ENCODE results near the gene RHBDL3.

The RHBDL3 gene

GRCh38 chr17:32267690-32268205 is 2.1 kb downstream of the RHBDL3 start:
- no peak for DNase-seq

DNA sequence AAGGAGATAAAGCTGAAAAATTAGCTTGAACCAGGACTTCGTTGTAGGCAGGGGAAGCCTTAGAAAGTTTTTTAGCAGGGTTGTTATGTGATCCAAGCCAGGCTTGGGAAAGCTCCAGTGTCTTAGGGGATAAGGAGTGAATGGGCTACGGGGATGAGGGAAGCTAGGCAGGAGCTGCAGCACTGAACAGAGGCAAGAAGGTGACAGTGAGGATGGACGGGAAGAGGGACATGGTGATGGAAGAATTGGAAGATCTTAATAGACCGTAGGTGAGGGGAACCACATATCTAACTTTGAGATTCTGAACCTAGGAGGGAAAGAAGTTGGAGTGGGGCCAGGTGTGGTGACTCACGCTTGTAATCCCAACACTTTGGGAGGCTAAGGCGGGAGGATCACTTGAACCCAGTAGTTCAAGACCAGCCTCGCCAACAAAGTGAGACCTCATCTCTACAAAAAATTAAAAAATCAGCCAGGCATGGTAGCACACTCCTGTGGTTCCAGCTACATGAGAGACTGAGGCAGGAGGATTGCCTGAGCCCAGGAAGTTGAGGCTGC is 3.2 kb downstream of the RHBDL3 start:
- no peak for DNase-seq

DNA sequence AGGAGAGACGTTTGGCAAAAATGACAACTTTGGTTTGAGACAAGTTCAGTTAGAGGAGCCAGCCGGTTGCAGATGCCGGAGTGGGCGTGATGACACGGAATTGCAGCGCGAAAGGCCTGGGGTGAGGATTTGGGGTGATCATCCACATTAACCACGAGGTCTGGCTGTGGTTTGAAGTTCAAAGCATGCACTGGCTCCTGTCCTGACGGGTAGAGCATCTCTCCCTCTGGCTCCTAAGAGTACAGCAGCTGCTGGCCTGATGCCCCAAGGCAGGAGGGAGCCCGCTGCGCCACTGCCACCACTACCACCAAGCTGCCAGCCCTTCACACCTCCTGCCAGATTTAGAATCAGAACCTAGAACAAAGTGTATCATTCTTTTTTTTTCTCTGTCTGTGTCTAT is 3.7 kb downstream of the RHBDL3 start:
- DNase-seq, result no peak

DNA sequence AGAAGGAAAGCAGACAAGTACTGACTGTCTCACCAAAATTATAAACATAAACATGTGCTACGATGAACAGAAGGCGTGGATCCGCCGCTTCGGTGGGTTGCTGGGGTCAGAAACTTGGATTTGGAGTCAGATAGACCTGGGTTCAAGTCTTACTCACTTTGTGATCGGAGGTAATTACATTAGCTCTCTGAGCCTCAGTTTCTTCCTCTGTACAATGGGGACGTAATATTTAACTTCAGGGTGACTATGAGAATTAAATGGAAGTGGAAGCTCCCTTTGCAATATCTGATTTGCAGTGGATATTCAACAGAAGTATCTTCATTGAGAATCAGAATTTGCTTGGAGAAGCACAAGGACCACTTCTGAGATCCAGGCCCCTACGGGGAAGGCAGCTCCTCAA is 6.2 kb downstream of the RHBDL3 start:
- no peak for DNase-seq

DNA sequence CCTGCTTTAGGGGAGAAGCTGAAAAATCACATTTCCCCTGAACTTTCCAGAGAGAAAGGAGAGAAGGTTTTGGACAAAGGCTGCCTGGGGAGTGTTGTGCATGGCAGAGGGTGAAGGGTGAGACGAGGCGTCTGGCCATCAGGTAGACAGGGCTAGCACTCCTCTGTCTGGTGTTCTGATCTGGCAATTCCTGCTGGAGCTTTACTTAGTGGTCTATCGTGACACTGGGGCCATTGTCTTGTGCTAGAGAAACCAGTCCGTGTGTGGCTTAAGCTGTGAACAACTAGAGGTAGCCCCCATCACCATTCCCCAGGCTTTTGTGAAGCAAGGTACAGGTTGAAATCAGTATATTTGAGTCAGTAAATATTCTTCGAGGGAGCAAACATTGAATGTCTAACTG is 8.5 kb downstream of the RHBDL3 start:
- no peak for DNase-seq

- no peak for DNase-seq
These were observed 9.0 kb downstream of the RHBDL3 start for GRCh38 chr17:32274643-32275042.

DNA sequence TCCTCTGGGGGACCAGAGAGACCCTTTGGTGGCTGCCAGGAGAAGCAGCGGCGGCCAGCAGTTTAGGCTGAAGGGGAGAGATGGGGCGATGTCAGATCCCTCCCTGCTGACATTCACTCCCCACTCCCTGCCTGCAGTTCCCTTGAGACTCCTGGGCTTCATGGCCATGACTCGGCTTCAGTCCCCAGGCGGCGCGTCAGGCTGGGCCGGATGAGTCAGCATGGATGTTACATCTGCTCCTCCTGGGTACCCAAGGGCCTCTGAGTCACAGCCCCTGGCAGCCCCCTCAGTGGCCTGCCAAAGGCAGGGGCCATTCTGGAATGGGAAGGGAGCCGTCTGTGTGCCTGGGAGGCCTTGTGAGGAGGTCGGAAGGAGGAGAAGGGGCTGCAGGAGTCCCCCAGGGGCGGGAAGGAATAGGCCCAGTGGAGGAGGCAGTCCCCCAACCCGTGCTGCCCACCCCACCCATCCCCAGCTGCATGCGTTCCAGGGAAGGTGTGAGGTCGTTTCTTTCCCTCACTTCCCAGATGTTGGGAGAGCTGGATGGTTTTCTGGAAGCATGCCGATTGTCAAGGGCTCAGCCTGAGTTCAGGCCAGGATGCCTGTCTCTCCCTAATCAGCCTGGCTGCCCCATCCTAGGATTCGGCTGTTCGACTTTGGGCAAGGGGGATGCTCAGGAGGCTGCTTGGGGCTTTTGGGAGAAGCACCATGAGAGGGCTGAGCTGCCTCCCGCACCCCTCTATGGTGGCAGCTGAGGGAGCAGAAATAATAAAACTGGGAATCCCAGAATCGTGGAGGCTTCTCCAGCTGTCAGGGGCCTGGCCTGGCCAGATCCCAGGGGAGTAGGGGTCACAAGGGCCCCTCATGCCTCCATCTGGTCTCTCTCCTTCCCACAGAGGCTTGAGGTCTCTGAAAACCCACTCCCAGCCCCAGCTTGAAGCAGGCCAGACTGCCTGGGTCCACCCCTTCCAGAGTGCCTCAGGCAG is 9.7 kb downstream of the RHBDL3 start:
- DNase-seq, result no peak

DNA sequence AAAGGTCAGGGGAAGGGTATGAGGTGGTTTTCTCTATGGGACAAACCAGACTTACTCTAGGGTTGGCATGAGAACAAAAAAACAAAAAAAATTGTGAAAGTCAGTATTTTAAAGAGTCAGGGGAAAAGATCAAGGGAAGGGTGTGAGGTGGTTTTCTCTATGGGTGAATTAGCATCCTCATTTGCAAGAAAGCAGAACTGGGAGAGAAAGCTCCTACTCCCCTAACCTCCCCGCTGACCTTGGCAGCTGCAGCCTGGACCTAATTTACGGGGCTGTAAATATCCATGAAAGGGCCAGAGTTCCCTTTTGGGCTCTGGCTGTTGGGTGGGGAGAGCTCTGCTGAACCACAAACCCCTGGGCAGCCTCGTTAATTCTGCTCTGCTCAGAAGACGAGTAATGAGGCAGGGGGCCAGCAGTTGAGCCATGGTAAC is 10.6 kb downstream of the RHBDL3 start:
- DNase-seq, result no peak

GRCh38 chr17:32277284-32277683 is 11.7 kb downstream of the RHBDL3 start:
- DNase-seq, result no peak

GRCh38 chr17:32278815-32279214 is 13.2 kb downstream of the RHBDL3 start:
- no peak for DNase-seq

DNA sequence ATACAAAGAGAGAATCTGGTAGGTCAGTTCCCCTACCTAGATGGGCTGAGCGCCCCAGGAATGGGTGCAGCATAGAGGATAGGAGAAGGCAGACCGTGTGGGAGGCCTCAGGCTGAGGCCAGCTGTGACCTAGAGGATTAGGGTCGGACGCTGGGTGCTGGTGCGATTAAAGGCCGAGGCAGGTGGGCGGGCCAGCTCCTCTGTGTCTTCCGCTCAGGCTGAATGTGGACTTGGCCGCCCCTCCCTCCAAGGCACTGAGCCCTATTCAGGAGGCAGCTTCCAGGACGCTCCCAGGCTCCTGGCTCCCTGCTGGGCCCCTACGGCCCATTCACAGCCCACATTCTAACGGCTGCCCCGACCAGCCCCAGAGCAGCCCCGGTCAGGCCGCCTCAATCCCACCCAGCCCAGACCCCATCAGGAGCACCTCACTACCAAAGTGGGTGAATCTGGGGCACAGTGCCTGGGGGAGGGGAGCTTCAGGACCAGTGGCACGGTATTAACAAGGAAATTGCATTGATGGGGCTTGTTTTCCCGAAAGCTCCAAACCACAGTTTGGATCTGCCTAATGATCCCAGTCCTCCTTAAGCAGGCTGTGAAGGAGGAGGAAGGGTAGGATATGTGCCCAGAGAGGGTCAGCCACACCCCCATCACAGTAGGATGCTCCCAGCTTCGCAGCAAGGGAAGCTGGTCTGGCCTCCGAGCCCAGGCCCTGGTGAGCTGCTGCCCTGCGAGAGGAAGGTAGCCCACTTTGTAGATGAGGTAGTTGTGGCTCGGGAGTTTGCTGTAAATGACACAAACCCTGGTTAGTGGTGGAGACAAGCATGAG is 14.5 kb downstream of the RHBDL3 start:
- DNase-seq, result no peak

GRCh38 chr17:32281011-32281451 is 15.4 kb downstream of the RHBDL3 start:
- DNase-seq, result peak; percentile 74

GRCh38 chr17:32283745-32284201 is 18.1 kb downstream of the RHBDL3 start:
- DNase-seq, result no peak

DNA sequence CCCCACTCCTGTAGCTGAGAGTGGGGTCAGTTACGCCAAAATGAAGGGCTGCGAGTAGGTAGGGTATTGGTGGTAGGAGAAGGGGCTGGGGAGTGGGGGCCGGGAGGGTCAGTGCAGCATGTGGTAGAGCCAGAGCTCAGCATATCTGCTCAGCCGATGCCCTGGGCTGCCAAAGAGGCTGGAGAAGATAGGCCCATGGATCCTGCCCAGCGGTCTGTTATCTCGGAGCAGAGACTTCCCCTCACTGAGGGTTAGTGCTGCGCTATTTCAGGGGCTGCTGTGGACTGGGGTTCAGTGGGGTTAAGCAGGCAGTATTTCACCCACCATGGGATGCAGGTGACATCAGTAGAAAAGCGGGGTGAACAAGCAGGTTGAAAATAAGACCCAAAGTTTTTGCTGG is 19.7 kb downstream of the RHBDL3 start:
- no peak for DNase-seq

DNA sequence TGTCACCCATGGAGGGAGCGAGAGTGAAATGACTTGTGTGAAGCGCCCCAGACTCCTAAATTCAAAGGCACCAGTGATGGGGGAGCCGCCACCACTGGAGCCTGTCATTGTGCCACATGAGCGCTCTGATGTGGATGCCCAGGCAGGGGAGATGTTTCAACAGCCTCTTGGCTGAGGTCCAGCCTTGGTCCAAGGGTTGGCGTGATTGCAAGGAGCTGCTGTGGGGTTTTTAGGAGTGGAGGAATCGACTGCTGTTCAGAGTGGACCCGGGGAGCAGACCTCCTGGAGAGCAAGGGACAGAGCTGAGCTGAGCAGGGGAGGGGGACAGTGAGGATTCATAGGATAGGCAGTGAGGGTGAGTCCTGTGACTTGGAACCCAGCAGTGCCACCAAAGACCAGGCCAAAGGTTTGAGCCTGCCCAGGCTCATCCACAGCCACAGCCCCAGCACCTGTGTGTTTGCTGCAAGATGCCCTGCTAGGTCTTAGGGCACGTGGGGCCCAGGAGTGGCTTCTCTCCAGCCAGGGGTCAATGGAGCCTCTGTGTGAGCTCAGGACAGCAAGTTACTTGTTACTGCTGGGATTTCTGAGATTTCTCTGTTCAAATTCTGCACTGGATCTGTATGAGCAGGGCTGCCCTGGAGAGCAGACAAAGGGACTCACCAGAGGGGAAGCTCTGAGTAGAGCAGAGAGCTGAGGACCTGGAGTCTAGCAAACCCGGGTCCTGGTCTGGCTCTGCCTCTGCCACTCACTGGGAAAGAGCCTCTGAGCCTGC is 20.3 kb downstream of the RHBDL3 start:
- DNase-seq, result no peak

DNA sequence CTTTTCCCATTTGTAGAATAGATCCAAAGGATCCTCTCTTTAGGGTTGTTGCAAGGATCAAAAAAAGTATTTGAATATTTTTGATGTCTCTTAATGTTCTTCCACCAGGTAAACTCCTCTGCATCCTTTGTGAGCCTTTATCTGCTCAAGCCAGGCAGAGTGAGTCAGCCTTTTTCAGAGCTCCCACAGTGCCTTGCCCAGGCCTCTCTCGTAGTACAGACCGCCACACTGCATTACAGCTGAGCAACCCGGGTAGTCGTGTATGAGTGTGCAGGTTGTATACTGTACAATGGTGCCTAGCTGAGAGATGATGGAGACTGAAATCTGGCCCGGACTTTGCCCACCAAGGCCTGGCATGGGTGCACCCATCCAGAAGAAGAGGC is 20.9 kb downstream of the RHBDL3 start:
- DNase-seq, result no peak

DNA sequence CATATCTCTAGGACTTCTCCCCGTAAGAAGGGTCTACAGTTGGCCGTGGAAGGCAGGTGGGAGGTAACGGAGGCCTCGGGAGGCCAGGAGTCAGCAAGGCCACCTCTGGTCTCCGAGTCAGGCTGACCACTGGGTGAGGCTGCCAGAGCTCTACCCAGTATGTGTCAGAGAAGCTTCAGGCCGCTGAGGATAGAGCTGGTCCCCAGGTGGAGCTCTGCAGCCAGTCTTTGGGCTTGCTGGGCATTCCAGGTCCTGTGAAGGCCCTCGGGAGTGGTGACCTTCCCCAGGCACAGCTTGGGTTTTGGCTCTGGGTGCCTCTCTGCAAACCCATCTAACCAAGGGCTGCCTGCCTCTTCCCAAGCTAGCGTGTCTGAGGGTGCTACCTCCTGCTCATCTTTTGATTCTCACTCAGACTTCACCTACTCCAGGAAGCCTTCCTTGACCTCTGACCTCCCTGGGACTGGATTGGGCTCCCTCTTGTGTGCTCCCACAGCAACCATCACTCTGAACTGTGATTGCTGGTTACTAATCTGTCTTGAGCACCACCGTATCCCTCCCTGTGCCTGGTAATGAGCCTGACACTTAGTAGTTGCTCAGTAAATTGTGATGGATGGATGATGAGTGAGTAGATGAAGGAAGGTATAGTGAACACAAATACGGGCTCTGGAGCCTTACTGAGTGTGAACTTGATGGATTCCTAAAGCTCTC is 22.3 kb downstream of the RHBDL3 start:
- DNase-seq, result no peak

DNA sequence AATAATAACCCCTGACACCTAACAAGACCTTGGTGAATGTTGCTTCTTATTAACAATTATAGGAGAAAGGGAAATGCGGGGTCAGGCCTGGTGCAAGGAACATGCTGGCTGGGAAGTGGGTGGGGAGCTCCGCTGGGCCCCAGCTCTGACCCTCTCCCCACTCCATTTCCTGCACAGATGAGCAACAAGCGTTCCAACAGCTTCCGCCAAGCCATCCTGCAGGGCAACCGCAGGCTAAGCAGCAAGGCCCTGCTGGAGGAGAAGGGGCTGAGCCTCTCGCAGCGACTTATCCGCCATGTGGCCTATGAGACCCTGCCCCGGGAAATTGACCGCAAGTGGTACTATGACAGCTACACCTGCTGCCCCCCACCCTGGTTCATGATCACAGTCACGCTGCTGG is 23.0 kb downstream of the RHBDL3 start:
- DNase-seq, result no peak

GRCh38 chr17:32289471-32290070 is 23.9 kb downstream of the RHBDL3 start:
- no peak for DNase-seq

- DNase-seq, result no peak
These were observed 26.5 kb downstream of the RHBDL3 start for GRCh38 chr17:32292094-32292493.

DNA sequence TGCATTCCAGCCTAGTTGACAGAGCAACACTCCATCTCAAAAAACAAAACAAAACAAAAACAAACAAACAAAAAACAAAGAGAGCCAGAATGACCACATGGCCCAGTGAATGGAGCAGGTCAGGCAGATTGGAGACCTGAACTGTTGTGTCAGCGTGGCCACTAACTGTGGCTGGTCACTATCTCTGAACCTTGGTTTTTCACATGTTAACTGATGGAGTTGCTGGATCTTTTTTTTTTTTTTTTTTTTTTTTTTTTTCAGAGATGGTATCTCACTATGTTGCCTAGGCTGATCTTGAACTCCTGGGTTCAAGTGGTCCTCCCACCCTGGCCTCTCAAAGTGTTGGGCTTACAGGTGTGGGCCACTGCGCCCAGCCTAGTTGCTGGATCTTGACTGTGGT is 31.8 kb downstream of the RHBDL3 start:
- DNase-seq, result no peak

Measured in NCI-H2081 treated with DMSO at 0.1 percent for 48 hours (cell line).